Activated CD4-positive, alpha-beta T cell treated with anti-CD3 and anti-CD28 coated beads, Interleukin-10, Interleukin-2, amounts not matched to agents 100 ng/mL and 50 ng/mL, durations not matched to agents 16 hours and 8 hours (primary cell): ENCODE data around the gene PGAP3.

Experiments
- DNase-seq: peaks from one replicate; pipeline ENCODE4 v3.0.0-alpha.2; 2020

The PGAP3 gene

GRCh38 chr17:39636587-39636926 is 51.3 kb downstream of the PGAP3 start:
- DNase-seq, result no peak

GRCh38 chr17:39635614-39636176 is 52.2 kb downstream of the PGAP3 start:
- DNase-seq, result no peak

- peak; percentile 52 for DNase-seq
Measured at GRCh38 chr17:39634384-39634871, 53.4 kb downstream of the PGAP3 start.

GRCh38 chr17:39633570-39634183 is 54.2 kb downstream of the PGAP3 start:
- DNase-seq, result no peak

GRCh38 chr17:39632153-39632941 is 55.5 kb downstream of the PGAP3 start:
- no peak for DNase-seq

GRCh38 chr17:39631403-39631802 is 56.5 kb downstream of the PGAP3 start:
- no peak for DNase-seq

GRCh38 chr17:39629898-39630297 is 58.0 kb downstream of the PGAP3 start:
- no peak for DNase-seq

- DNase-seq, result no peak
Measured at GRCh38 chr17:39629494-39629880, 58.4 kb downstream of the PGAP3 start.

- no peak for DNase-seq
Measured at GRCh38 chr17:39628655-39629493, 59.0 kb downstream of the PGAP3 start.

GRCh38 chr17:39627712-39628516 is 59.9 kb downstream of the PGAP3 start:
- no peak for DNase-seq

GRCh38 chr17:39627047-39627711 is 60.7 kb downstream of the PGAP3 start:
- no peak for DNase-seq

- no peak for DNase-seq
Measured at GRCh38 chr17:39626171-39627046, 61.4 kb downstream of the PGAP3 start, which contains the start of gene PPP1R1B. Gene PPP1R1B, plus strand, starts transcription at chr17:39626952. Its CDS starts 441 bp downstream, at chr17:39627393.

- no peak for DNase-seq
Measured at GRCh38 chr17:39625198-39625785, 62.6 kb downstream of the PGAP3 start.

- DNase-seq, result no peak
Measured at GRCh38 chr17:39624313-39624712, 63.5 kb downstream of the PGAP3 start.

GRCh38 chr17:39623356-39623950 is 64.4 kb downstream of the PGAP3 start:
- DNase-seq, result peak; percentile 91

GRCh38 chr17:39622380-39623006 is 65.4 kb downstream of the PGAP3 start:
- DNase-seq, result peak; percentile 91

GRCh38 chr17:39621523-39622379 is 66.1 kb downstream of the PGAP3 start:
- DNase-seq, result peak; percentile 90
